Measurements from ENCODE around the gene MARCO.

The MARCO gene

GRCh38 chr2:119005051-119005450 is 63.1 kb downstream of the MARCO start:
- no peak overlapping the region for H3K9ac ChIP-seq (ENCODE audit: low read depth, low read length)
- no peaks in the 10 kb centered on the region for H4K20me1 ChIP-seq (ENCODE audit: insufficient read depth, low read length)
- no peaks in the 10 kb centered on the region for H3K27me3 ChIP-seq (ENCODE audit: insufficient read depth, low read length, poor library complexity)
- TF ChIP-seq CTCF (IDR thresholded peaks at IDR 0.05; ENCODE audit: borderline replicate concordance, extremely low read depth, low read length, poor library complexity, severe bottlenecking) (no peak), EZH2 (IDR thresholded peaks at IDR 0.05; ENCODE audit: borderline replicate concordance, low read depth, low read length, severe bottlenecking) (no peak)
- no peak overlapping the region for H3K4me3 ChIP-seq (ENCODE audit: low read depth in 1 of 2, low read length in 2 of 2)
- DNase-seq (no peak), ATAC-seq (ENCODE audit: insufficient read depth, low read depth) (no peak)
- no peak overlapping the region for H3K4me2 ChIP-seq (ENCODE audit: insufficient read depth, low read length)
- H3K36me3 ChIP-seq (ENCODE audit: insufficient read depth, low read length) = no peaks in the 10 kb centered on the region
- no peak overlapping the region for H3K27ac ChIP-seq (ENCODE audit: low read length)
- no peaks in the 10 kb centered on the region for H3K4me1 ChIP-seq (ENCODE audit: insufficient read depth, low read length)
- peaks cover 8% of the 10 kb centered on the region for H3K9me3 ChIP-seq (ENCODE audit: insufficient read depth, low read length, severe bottlenecking)
- no peaks in the 10 kb centered on the region for H3K79me2 ChIP-seq (ENCODE audit: insufficient read depth, low read length)
- no peak overlapping the region for H2AFZ ChIP-seq (ENCODE audit: low read depth, low read length)

- Histone ChIP-seq H2AFZ (ENCODE audit: low read depth, low read length) (no peak overlapping the region), H3K79me2 (ENCODE audit: insufficient read depth, low read length) (no peaks in the 10 kb centered on the region), H3K4me3 (ENCODE audit: low read depth in 1 of 2, low read length in 2 of 2) (no peak overlapping the region), H3K27ac (ENCODE audit: low read length) (no peak overlapping the region), H3K4me1 (ENCODE audit: insufficient read depth, low read length) (no peaks in the 10 kb centered on the region), H3K9me3 (ENCODE audit: insufficient read depth, low read length, severe bottlenecking) (peaks cover 8% of the 10 kb centered on the region), H3K36me3 (ENCODE audit: insufficient read depth, low read length) (no peaks in the 10 kb centered on the region), H4K20me1 (ENCODE audit: insufficient read depth, low read length) (no peaks in the 10 kb centered on the region), H3K4me2 (ENCODE audit: insufficient read depth, low read length) (no peak overlapping the region), H3K27me3 (ENCODE audit: insufficient read depth, low read length, poor library complexity) (no peaks in the 10 kb centered on the region), H3K9ac (ENCODE audit: low read depth, low read length) (no peak overlapping the region)
- ATAC-seq (ENCODE audit: insufficient read depth, low read depth) (no peak), DNase-seq (no peak)
- TF ChIP-seq CTCF (IDR thresholded peaks at IDR 0.05; ENCODE audit: borderline replicate concordance, extremely low read depth, low read length, poor library complexity, severe bottlenecking) = no peak
- no peak for TF ChIP-seq EZH2 (IDR thresholded peaks at IDR 0.05; ENCODE audit: borderline replicate concordance, low read depth, low read length, severe bottlenecking)
These were observed 63.6 kb downstream of the MARCO start for GRCh38 chr2:119005555-119005954.

GRCh38 chr2:119006441-119006840 is 64.4 kb downstream of the MARCO start:
- Histone ChIP-seq H3K9me3 (ENCODE audit: insufficient read depth, low read length, severe bottlenecking) (peaks cover 8% of the 10 kb centered on the region), H3K79me2 (ENCODE audit: insufficient read depth, low read length) (no peaks in the 10 kb centered on the region), H3K4me2 (ENCODE audit: insufficient read depth, low read length) (no peak overlapping the region), H3K27ac (ENCODE audit: low read length) (no peak overlapping the region), H4K20me1 (ENCODE audit: insufficient read depth, low read length) (no peaks in the 10 kb centered on the region), H3K36me3 (ENCODE audit: insufficient read depth, low read length) (no peaks in the 10 kb centered on the region), H3K27me3 (ENCODE audit: insufficient read depth, low read length, poor library complexity) (no peaks in the 10 kb centered on the region), H3K4me1 (ENCODE audit: insufficient read depth, low read length) (no peaks in the 10 kb centered on the region), H3K4me3 (ENCODE audit: low read depth in 1 of 2, low read length in 2 of 2) (no peak overlapping the region), H3K9ac (ENCODE audit: low read depth, low read length) (no peak overlapping the region), H2AFZ (ENCODE audit: low read depth, low read length) (no peak overlapping the region)
- DNase-seq (no peak), ATAC-seq (ENCODE audit: insufficient read depth, low read depth) (no peak)
- no peak for TF ChIP-seq CTCF (IDR thresholded peaks at IDR 0.05; ENCODE audit: borderline replicate concordance, extremely low read depth, low read length, poor library complexity, severe bottlenecking)
- TF ChIP-seq EZH2 (IDR thresholded peaks at IDR 0.05; ENCODE audit: borderline replicate concordance, low read depth, low read length, severe bottlenecking) = no peak

- Histone ChIP-seq H3K4me2 (ENCODE audit: insufficient read depth, low read length) (no peak overlapping the region), H3K9ac (ENCODE audit: low read depth, low read length) (no peak overlapping the region), H3K4me3 (ENCODE audit: low read depth in 1 of 2, low read length in 2 of 2) (no peak overlapping the region), H3K27ac (ENCODE audit: low read length) (no peak overlapping the region), H3K27me3 (ENCODE audit: insufficient read depth, low read length, poor library complexity) (no peaks in the 10 kb centered on the region), H4K20me1 (ENCODE audit: insufficient read depth, low read length) (no peaks in the 10 kb centered on the region), H3K79me2 (ENCODE audit: insufficient read depth, low read length) (no peaks in the 10 kb centered on the region), H3K36me3 (ENCODE audit: insufficient read depth, low read length) (no peaks in the 10 kb centered on the region), H3K4me1 (ENCODE audit: insufficient read depth, low read length) (no peaks in the 10 kb centered on the region), H2AFZ (ENCODE audit: low read depth, low read length) (no peak overlapping the region), H3K9me3 (ENCODE audit: insufficient read depth, low read length, severe bottlenecking) (peaks cover 8% of the 10 kb centered on the region)
- TF ChIP-seq EZH2 (IDR thresholded peaks at IDR 0.05; ENCODE audit: borderline replicate concordance, low read depth, low read length, severe bottlenecking) = no peak
- no peak for TF ChIP-seq CTCF (IDR thresholded peaks at IDR 0.05; ENCODE audit: borderline replicate concordance, extremely low read depth, low read length, poor library complexity, severe bottlenecking)
- DNase-seq = no peak
- ATAC-seq (ENCODE audit: insufficient read depth, low read depth) = no peak
These were observed 66.1 kb downstream of the MARCO start for GRCh38 chr2:119008108-119008507.
